Measurements from ENCODE around the gene FGF8.

Gene FGF8, protein sequence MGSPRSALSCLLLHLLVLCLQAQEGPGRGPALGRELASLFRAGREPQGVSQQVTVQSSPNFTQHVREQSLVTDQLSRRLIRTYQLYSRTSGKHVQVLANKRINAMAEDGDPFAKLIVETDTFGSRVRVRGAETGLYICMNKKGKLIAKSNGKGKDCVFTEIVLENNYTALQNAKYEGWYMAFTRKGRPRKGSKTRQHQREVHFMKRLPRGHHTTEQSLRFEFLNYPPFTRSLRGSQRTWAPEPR

DNA sequence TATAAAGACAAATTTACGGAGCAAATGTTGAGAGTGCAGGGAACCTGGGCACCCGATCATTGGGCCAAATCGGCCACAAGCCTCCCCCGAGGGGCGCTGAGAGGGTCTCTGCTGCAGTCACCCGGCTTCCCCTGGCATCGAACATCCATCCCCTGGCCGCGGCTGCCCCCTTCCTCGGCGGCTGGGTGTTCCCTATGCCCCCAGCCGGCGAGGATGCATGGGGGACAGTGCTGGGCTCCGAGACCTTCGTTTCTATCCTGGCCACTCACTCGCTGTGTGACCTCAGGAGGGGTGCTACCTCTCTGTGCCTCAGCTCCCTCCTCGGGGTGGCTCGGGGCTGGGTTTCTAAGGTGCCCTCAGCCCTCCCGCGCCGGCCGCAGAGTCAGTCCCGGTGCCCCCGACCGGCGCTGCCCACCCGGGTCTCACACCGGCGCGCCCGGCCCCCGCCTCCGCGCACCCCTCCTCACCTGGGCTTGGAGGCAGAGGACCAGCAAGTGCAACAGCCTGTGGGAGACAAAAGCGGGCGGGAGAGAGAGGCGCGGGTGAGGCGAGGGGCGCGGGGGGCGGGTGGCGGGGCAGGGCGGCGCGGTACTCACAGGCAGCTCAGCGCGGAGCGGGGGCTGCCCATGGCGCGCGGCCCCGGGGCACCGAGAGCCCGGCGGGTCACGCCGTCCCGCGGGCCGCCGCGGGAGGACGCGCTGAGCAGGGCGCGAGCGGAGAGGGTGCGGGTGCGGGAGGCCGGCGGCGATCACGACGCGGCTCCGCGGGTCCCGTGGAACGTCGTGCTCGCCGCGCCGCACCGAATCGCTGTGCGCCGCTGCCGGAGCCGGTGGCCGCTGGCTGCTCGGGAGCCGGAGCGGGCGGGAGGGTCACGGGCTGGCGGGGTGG lies at the start of gene FGF8:
Gene FGF8, minus strand, starts transcription at position 842 of the 888 bp plus-strand sequence. Its CDS starts 214 bp downstream, at position 628.
- peak within 1 kb of the TSS; percentile 26 for H3K4me3 ChIP-seq (ENCODE audit: insufficient read length, low read depth)
- peaks cover 12% of the 10 kb centered on the region for H3K4me1 ChIP-seq (ENCODE audit: insufficient read depth, insufficient read length)
- peaks cover 6% of the 10 kb centered on the region for H3K36me3 ChIP-seq (ENCODE audit: insufficient read depth, insufficient read length, low read length)
- peaks cover 8% of the 10 kb centered on the region; the same call in 1 of the 2 replicates for H3K9me3 ChIP-seq (ENCODE audit: insufficient read depth, low read length)
- peak within 1 kb of the TSS; percentile 61 for H3K9ac ChIP-seq (ENCODE audit: insufficient read length, low read depth)
- no peak for DNase-seq (ENCODE audit: low read depth, low spot score)
- TF ChIP-seq ZNF274 (IDR thresholded peaks at IDR 0.05; ENCODE audit: low read depth, low read length) (no peak), YY1 (IDR thresholded peaks at IDR 0.05; ENCODE audit: insufficient read depth, insufficient read length) (no peak), SUZ12 (IDR thresholded peaks at IDR 0.05; ENCODE audit: extremely low read depth, insufficient read depth, insufficient read length) (peak; percentile 70)
- H3K27me3 ChIP-seq (ENCODE audit: insufficient read depth, insufficient read length) = peaks cover 71% of the 10 kb centered on the region

DNA sequence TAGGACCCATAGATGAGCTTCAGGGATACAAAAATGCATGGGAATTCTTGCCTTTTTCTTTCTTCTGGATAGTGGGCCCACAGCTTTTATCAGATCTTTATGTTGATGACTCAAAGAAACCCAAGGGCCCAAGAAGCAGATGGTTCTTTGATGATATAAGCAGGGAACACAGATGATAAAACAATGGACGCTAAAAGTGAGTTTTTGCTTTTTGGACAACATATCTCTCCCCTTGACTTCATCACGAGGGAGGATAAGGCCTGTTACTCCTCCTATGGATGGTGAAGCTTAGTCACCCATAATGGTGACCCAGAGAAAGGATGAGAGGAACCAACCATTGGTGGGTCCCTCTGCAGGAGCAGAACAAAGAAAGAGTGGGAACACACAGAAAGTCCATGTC lies 48.8 kb upstream of the FGF8 start:
- Histone ChIP-seq H3K36me3 (ENCODE audit: insufficient read depth, insufficient read length, low read length) (no peaks in the 10 kb centered on the region), H3K9ac (ENCODE audit: insufficient read length, low read depth) (no peak overlapping the region)
- no peak for TF ChIP-seq SUZ12 (IDR thresholded peaks at IDR 0.05; ENCODE audit: extremely low read depth, insufficient read depth, insufficient read length)
- no peak for TF ChIP-seq ZNF274 (IDR thresholded peaks at IDR 0.05; ENCODE audit: low read depth, low read length)

DNA sequence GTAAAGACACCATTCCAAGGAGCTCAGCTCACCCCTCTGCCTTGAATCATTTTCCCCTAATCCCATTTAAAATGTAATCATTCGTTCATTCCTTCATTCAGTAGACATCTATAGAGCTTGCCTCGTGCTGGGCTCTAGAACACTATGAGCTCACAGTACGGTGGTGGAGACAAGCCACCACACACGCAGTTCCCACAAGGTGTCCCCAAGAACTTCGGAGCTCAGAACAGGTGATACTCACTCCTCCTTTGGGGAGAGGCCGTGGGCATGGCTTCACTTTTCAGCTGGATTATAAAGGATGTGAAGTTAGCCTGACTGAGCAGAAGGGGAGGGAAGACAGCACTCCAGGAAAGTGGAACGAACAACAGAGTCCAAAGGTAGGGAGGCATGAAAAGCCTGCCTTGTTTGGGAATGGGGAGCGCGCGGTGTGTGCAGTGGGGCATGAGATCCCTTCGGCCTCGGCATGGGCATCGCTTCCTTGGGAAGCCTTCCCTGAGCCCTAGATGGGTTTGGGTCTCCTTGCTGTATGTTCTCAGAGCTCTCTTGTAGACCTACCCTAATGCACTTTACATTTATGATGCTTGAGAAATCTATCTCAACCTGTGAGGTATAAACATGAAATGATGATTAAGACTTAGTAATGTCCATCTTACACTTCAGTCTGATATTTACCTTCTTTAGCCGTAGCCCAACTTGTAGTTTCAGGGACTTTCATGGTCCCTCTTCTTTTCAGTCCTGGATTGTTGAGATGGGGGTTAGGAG lies 43.1 kb upstream of the FGF8 start:
- Histone ChIP-seq H3K4me1 (ENCODE audit: insufficient read depth, insufficient read length) (no peaks in the 10 kb centered on the region), H3K9me3 (ENCODE audit: insufficient read depth, low read length) (no peaks in the 10 kb centered on the region), H3K36me3 (ENCODE audit: insufficient read depth, insufficient read length, low read length) (no peaks in the 10 kb centered on the region), H3K27me3 (ENCODE audit: insufficient read depth, insufficient read length) (no peaks in the 10 kb centered on the region), H3K4me3 (ENCODE audit: insufficient read length, low read depth) (peak overlapping the region; percentile 46), H3K9ac (ENCODE audit: insufficient read length, low read depth) (peak overlapping the region; percentile 77)
- DNase-seq (ENCODE audit: low read depth, low spot score) = no peak
- no peak for TF ChIP-seq ZNF274 (IDR thresholded peaks at IDR 0.05; ENCODE audit: low read depth, low read length)
- TF ChIP-seq SUZ12 (IDR thresholded peaks at IDR 0.05; ENCODE audit: extremely low read depth, insufficient read depth, insufficient read length) = no peak
- TF ChIP-seq YY1 (IDR thresholded peaks at IDR 0.05; ENCODE audit: insufficient read depth, insufficient read length) = no peak

More for the DNA sequence above, 48.8 kb upstream of the FGF8 start:
- no peaks in the 10 kb centered on the region for H3K27me3 ChIP-seq (ENCODE audit: insufficient read depth, insufficient read length)
- H3K4me1 ChIP-seq (ENCODE audit: insufficient read depth, insufficient read length) = peaks cover under 1% of the 10 kb centered on the region
- no peak overlapping the region for H3K4me3 ChIP-seq (ENCODE audit: insufficient read length, low read depth)
- H3K9me3 ChIP-seq (ENCODE audit: insufficient read depth, low read length) = no peaks in the 10 kb centered on the region
- no peak for DNase-seq (ENCODE audit: low read depth, low spot score)

DNA sequence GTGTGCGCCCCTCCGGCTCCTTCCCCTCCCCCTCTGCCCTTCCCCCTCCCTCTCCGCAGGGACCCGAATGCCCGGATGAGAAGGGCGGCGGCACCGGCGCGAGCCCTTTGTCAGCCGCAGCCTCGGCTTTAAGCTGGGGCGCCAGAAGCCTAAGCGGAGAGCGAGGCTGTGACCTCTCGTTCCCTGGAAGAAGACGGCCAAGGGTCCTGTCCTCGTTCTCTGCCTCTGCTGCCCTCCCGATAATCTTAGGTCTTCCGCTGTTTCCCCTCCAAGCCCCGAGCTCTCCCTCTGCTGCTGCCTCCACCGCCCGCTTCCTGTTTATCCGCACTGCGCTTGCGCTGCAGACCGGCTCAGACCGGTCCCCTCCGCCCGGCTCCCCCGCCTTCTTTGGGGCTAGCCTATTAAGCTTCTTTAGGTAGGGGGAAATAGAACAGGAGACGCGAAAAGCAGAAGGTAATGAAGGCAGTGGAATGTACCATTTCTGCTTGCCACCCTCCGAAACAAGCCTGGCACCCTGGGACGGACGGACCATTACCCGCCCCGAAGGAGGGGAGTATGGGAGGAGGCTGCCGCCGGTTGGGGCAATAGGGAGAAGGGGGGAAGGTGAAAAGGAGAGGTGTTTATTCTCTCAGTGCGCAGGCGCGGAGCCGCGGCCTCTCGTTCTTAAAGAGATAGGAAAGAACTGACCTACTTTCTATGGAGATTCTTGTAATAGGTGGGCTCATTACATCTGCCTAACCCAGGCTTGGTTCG lies 42.4 kb upstream of the FGF8 start, which contains the start of gene OGA:
Gene OGA, minus strand, starts transcription at position 326 of the 753 bp plus-strand sequence. CDS start 422 bp downstream, outside the sequence.
- Histone ChIP-seq H3K36me3 (ENCODE audit: insufficient read depth, insufficient read length, low read length) (peaks cover 3% of the 10 kb centered on the region), H3K4me3 (ENCODE audit: insufficient read length, low read depth) (peak within 1 kb of the TSS; percentile 91), H3K9me3 (ENCODE audit: insufficient read depth, low read length) (no peaks in the 10 kb centered on the region), H3K27me3 (ENCODE audit: insufficient read depth, insufficient read length) (no peaks in the 10 kb centered on the region), H3K9ac (ENCODE audit: insufficient read length, low read depth) (peak within 1 kb of the TSS; percentile 99), H3K4me1 (ENCODE audit: insufficient read depth, insufficient read length) (no peaks in the 10 kb centered on the region)
- peak; percentile 96 for DNase-seq (ENCODE audit: low read depth, low spot score)
- TF ChIP-seq SUZ12 (IDR thresholded peaks at IDR 0.05; ENCODE audit: extremely low read depth, insufficient read depth, insufficient read length) = no peak
- TF ChIP-seq YY1 (IDR thresholded peaks at IDR 0.05; ENCODE audit: insufficient read depth, insufficient read length) = no peak
- TF ChIP-seq ZNF274 (IDR thresholded peaks at IDR 0.05; ENCODE audit: low read depth, low read length) = no peak

DNA sequence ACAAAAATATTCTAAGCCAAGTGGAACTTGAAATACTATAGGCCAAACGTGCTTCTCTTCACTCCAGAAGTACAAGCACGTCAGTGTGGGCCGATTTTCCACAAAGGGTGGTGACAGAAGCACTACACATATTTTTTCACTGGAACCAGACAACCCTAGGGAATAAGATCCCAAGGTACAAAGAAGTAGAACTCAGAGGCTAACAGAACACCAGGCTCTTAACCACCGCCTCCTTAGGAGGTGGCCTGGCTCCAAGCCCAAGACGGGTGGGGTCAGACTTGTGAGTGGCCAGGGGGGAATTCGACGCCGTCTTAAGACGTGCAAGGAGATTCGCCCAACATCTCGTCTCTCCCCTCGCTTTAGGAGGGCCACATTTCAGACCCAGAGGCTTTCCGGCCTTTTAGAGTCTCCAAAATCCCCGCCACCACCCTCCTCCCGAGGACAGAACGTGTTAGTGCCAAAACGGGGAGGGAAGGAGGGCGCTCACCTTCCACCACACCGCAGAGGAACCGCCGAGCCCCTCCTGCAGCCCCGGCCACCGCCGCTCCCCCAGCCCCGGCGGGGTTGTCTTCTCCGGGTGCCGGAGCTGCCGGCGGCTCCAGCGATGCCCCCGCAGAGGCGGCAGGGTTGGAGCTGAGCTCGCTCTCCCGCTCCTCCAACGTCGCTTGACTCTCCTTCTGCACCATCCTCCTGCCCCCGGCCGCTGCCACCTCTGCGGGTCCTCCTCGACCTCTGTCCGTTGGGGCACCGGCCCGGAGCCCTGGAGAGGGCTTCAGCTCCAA lies 41.6 kb upstream of the FGF8 start:
- H3K4me1 ChIP-seq (ENCODE audit: insufficient read depth, insufficient read length) = peaks cover 1% of the 10 kb centered on the region
- TF ChIP-seq YY1 (IDR thresholded peaks at IDR 0.05; ENCODE audit: insufficient read depth, insufficient read length) (no peak), SUZ12 (IDR thresholded peaks at IDR 0.05; ENCODE audit: extremely low read depth, insufficient read depth, insufficient read length) (no peak), ZNF274 (IDR thresholded peaks at IDR 0.05; ENCODE audit: low read depth, low read length) (no peak)
- H3K27me3 ChIP-seq (ENCODE audit: insufficient read depth, insufficient read length) = no peaks in the 10 kb centered on the region
- H3K9ac ChIP-seq (ENCODE audit: insufficient read length, low read depth) = peak overlapping the region; percentile 99
- peaks cover 10% of the 10 kb centered on the region for H3K36me3 ChIP-seq (ENCODE audit: insufficient read depth, insufficient read length, low read length)
- peak; percentile 50 for DNase-seq (ENCODE audit: low read depth, low spot score)
- H3K9me3 ChIP-seq (ENCODE audit: insufficient read depth, low read length) = no peaks in the 10 kb centered on the region
- peak overlapping the region; percentile 91 for H3K4me3 ChIP-seq (ENCODE audit: insufficient read length, low read depth)

DNA sequence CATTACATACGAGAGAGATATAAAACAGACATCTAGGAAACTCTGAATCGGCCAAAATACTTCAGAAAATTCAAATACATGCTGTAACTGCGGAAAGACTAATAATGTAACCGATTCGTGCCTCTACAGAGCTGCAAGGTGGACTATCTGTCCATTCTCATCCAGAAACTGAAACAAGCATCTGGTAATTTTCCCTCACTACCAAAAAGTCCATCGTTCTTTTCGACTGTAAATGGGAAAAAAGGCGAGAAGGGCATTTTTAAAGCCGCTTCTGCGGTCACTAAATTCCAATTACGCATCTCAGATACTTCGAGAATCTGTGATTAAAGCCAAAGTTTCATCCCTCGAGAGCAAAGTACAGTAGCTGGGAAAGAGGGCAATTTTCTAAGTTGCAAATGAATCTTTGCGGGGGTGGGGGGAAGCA lies 41.0 kb upstream of the FGF8 start:
- Histone ChIP-seq H3K36me3 (ENCODE audit: insufficient read depth, insufficient read length, low read length) (peaks cover 16% of the 10 kb centered on the region), H3K9me3 (ENCODE audit: insufficient read depth, low read length) (no peaks in the 10 kb centered on the region), H3K4me1 (ENCODE audit: insufficient read depth, insufficient read length) (peaks cover 2% of the 10 kb centered on the region), H3K4me3 (ENCODE audit: insufficient read length, low read depth) (peak overlapping the region; percentile 91), H3K9ac (ENCODE audit: insufficient read length, low read depth) (peak overlapping the region; percentile 99), H3K27me3 (ENCODE audit: insufficient read depth, insufficient read length) (no peaks in the 10 kb centered on the region)
- TF ChIP-seq YY1 (IDR thresholded peaks at IDR 0.05; ENCODE audit: insufficient read depth, insufficient read length) (no peak), ZNF274 (IDR thresholded peaks at IDR 0.05; ENCODE audit: low read depth, low read length) (no peak), SUZ12 (IDR thresholded peaks at IDR 0.05; ENCODE audit: extremely low read depth, insufficient read depth, insufficient read length) (no peak)
- DNase-seq (ENCODE audit: low read depth, low spot score) = no peak

All from NT2/D1 (cell line).